22Rv1 (cell line): Measurements from ENCODE around the gene TTLL9.

ENCODE experiments used
- ZFX ChIP-seq: fragments of 450-650 bp; IDR thresholded peaks from 2 replicates; pipeline ENCODE4 v1.6.1; 2017; ENCODE audit warnings: antibody characterized with exemption, borderline replicate concordance
- TF ChIP-seq, protein P1 (sequence below): fragments of 450-650 bp; IDR thresholded peaks from 2 replicates; pipeline ENCODE4 v1.5.1; 2017; ENCODE audit warnings: mild to moderate bottlenecking

DNA sequence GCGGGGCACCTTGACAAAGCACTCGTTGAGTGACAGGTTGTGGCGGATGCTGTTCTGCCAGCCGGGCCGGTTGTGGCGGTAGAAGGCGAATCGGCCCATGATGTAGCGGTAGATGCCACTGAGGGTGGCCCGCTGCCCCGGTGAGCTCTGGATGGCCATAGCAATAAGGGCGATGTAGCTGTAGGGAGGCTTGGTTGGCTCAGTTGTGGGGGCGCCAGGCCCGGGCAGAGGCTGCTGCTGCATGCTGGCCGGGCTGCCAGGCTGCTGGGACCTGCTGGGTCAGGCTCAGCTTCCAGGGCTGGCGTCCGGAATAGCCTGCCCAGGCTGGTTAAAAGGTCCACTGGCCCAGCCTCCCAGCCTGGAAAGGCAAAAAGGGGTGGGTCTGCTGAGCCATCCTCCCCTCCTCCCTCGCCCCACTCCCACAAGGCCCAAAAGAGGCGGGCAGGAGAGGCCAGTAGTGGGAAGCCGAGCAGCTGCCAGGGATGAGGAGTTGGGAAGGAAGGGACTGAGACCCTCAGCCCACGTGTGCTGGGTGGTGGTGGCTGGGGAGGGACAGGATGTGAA lies 25.1 kb upstream of the TTLL9 start, which contains the start of gene FOXS1:
- TF ChIP-seq, protein P1, sequence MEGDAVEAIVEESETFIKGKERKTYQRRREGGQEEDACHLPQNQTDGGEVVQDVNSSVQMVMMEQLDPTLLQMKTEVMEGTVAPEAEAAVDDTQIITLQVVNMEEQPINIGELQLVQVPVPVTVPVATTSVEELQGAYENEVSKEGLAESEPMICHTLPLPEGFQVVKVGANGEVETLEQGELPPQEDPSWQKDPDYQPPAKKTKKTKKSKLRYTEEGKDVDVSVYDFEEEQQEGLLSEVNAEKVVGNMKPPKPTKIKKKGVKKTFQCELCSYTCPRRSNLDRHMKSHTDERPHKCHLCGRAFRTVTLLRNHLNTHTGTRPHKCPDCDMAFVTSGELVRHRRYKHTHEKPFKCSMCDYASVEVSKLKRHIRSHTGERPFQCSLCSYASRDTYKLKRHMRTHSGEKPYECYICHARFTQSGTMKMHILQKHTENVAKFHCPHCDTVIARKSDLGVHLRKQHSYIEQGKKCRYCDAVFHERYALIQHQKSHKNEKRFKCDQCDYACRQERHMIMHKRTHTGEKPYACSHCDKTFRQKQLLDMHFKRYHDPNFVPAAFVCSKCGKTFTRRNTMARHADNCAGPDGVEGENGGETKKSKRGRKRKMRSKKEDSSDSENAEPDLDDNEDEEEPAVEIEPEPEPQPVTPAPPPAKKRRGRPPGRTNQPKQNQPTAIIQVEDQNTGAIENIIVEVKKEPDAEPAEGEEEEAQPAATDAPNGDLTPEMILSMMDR: no peak
- no peak for TF ChIP-seq ZFX
